Kidney epithelial cell (primary cell): ENCODE results near the gene OTP. TPM values are rescaled to one million over a fixed set of nuclear protein-coding genes. Genes with fewer than 3 reads are reported as not detected.
"Not testable (repeated sequence)": the region's sequence is repeated elsewhere in the genome, so short reads cannot be mapped to it uniquely, and the experiment has no call there.

Experiments
- DNase-seq: peaks from one replicate; pipeline ENCODE4 v3.0.0-alpha.2; 2010; ENCODE audit warnings: low read depth
- H3K27me3 ChIP-seq: 2 replicates; pipeline ENCODE4 v1.6.0; 2011; ENCODE audit warnings: low read length; ENCODE audit not compliant: control insufficient read depth, insufficient read depth
- H3K36me3 ChIP-seq: 2 replicates; pipeline ENCODE4 v1.5.1; 2011; ENCODE audit warnings: low read length; ENCODE audit not compliant: control insufficient read depth, insufficient read depth
- H3K4me3 ChIP-seq: 2 replicates; pipeline ENCODE4 v1.5.1; 2011; ENCODE audit warnings: low read depth, mild to moderate bottlenecking, control low read depth, low read length
- total RNA-seq: library from RNA; depleted of rRNA; stranded (reverse); fragments of >200 nt; gene quantifications from 2 replicates; pipeline ENCODE4 v1.2.3, GENCODE V29; 2015
- TF ChIP-seq, protein P1 (sequence below): IDR thresholded peaks from 2 replicates; pipeline ENCODE4 v1.5.1; 2011; ENCODE audit warnings: mild to moderate bottlenecking, moderate library complexity, low read length, control low read depth, inconsistent platforms; ENCODE audit not compliant: insufficient read depth, poor library complexity, severe bottlenecking

OTP gene
- total RNA-seq, 1 donor from 2014 or later = not detected

DNA sequence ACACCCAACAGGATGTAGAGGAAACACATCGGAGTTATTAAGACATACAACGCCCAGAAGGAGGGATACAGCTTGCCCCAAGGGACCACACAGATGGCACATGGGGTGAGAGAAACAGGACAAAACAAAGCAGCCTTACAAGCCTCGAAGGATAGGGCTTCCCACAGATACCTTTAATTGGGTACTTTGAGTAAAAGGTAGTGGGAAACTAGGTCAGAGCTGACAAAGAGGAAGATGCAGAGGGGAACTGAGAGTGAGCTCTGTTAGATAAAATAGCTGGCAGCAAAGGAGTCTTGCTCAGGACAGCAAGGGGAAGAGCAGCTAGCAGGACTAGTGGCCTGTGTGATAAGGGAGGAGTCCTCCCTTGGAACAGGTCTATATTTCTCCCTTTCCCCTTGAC, 48.2 kb downstream of the OTP start:
- Histone ChIP-seq H3K27me3 (no peaks in the 10 kb centered on the region), H3K4me3 (no peak overlapping the region), H3K36me3 (no peaks in the 10 kb centered on the region)
- TF ChIP-seq, protein P1, sequence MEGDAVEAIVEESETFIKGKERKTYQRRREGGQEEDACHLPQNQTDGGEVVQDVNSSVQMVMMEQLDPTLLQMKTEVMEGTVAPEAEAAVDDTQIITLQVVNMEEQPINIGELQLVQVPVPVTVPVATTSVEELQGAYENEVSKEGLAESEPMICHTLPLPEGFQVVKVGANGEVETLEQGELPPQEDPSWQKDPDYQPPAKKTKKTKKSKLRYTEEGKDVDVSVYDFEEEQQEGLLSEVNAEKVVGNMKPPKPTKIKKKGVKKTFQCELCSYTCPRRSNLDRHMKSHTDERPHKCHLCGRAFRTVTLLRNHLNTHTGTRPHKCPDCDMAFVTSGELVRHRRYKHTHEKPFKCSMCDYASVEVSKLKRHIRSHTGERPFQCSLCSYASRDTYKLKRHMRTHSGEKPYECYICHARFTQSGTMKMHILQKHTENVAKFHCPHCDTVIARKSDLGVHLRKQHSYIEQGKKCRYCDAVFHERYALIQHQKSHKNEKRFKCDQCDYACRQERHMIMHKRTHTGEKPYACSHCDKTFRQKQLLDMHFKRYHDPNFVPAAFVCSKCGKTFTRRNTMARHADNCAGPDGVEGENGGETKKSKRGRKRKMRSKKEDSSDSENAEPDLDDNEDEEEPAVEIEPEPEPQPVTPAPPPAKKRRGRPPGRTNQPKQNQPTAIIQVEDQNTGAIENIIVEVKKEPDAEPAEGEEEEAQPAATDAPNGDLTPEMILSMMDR = no peak
- DNase-seq = no peak

DNA sequence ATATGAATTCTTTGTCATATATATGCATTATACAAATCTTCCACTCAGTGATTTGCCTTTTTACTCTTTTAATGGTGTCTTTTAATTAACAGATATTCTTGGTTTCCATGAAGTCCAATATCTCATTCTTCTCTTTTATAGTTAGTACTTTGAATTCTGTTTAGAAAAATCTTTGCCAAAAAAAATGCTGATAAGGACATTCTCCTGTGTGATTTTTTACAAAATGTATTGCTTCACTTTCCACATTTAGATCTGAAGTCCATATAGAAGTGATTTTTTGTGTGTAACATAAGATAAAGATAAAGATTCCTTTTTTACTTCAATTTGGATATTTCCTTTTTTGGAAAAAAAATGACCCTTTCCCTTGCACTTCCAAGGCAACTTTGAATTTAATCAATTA, 50.3 kb downstream of the OTP start:
- no peaks in the 10 kb centered on the region for H3K27me3 ChIP-seq
- H3K4me3 ChIP-seq = no peak overlapping the region
- no peaks in the 10 kb centered on the region for H3K36me3 ChIP-seq
- TF ChIP-seq, protein P1 = no peak
- DNase-seq = no peak

- TF ChIP-seq, protein P1 = no peak
- Histone ChIP-seq H3K4me3 (no peak overlapping the region), H3K36me3 (no peaks in the 10 kb centered on the region), H3K27me3 (no peaks in the 10 kb centered on the region)
- no peak for DNase-seq
Observed at GRCh38 chr5:77586101-77586500, 52.4 kb downstream of the OTP start.

GRCh38 chr5:77582143-77582542, 56.4 kb downstream of the OTP start:
- H3K27me3 ChIP-seq, H3K36me3 ChIP-seq, DNase-seq, H3K4me3 ChIP-seq: not testable (repeated sequence)

Other genes with a start within 250 kb of the OTP start
- 68.6 and 92.0 TPM in 2 replicates for gene WDR41, start 146.4 kb downstream of the OTP start, total RNA-seq
- gene TBCA, start 137.6 kb upstream of the OTP start, total RNA-seq = 195 and 233 TPM in 2 replicates